Liver (tissue), 9 donors: ENCODE measurements around the gene RHBDD3. TPM values are rescaled to one million over a fixed set of nuclear protein-coding genes. Genes with fewer than 3 reads are reported as not detected.

Experiments
- DNase-seq: peaks from one replicate; pipeline ENCODE4 v3.0.0-alpha.2; 2017; ENCODE audit warnings: low spot score
- H3K27ac ChIP-seq, 2 donors: one replicate each; pipeline ENCODE4 v1.7.0; 2013; ENCODE audit warnings: inconsistent platforms in 2 of 2, low read length in 2 of 2, control low read depth in 1 of 2, low read depth in 1 of 2, mild to moderate bottlenecking in 1 of 2
- H3K27me3 ChIP-seq, 4 donors: one replicate each; pipeline versions ENCODE4 v1.6.1 to v1.7.0; 2013; ENCODE audit warnings: low read length in 3 of 4, inconsistent platforms in 1 of 4, mild to moderate bottlenecking in 1 of 4, moderate library complexity in 1 of 4; ENCODE audit not compliant: control insufficient read depth in 4 of 4, insufficient read depth in 4 of 4
- H3K36me3 ChIP-seq, 4 donors: one replicate each; pipeline versions ENCODE4 v1.6.1 to v1.7.0; 2013; ENCODE audit warnings: low read length in 3 of 4, mild to moderate bottlenecking in 3 of 4, low read depth in 1 of 4, moderate library complexity in 1 of 4; ENCODE audit not compliant: control insufficient read depth in 4 of 4, insufficient read depth in 3 of 4
- H3K4me1 ChIP-seq, 4 donors: one replicate each; pipeline versions ENCODE4 v1.6.1 to v1.7.0; 2013; ENCODE audit warnings: low read length in 3 of 4, mild to moderate bottlenecking in 3 of 4, moderate library complexity in 1 of 4; ENCODE audit not compliant: control insufficient read depth in 4 of 4, insufficient read depth in 4 of 4
- H3K4me3 ChIP-seq, 3 donors: one replicate each; pipeline versions ENCODE4 v1.6.1 to v1.7.0; 2013; ENCODE audit warnings: low read length in 3 of 3, control low read depth in 1 of 3, low read depth in 1 of 3, mild to moderate bottlenecking in 1 of 3
- H3K9ac ChIP-seq, 2 donors: one replicate each; pipeline ENCODE4 v1.7.0; 2013; ENCODE audit warnings: low read length in 2 of 2, mild to moderate bottlenecking in 2 of 2, moderate library complexity in 2 of 2, control low read depth in 1 of 2, low read depth in 1 of 2
- H3K9me3 ChIP-seq, 4 donors: one replicate each; pipeline versions ENCODE4 v1.6.1 to v1.7.0; 2013; ENCODE audit warnings: low read length in 3 of 4; ENCODE audit not compliant: control insufficient read depth in 4 of 4
- CTCF ChIP-seq: fragments of 150-350 bp; IDR thresholded peaks from 2 replicates; pipeline ENCODE4 v1.5.1; 2017; ENCODE audit warnings: improper control_type of control experiment, low read depth, low read length; ENCODE audit not compliant: missing input control
- EGR1 ChIP-seq, 2 donors: IDR thresholded peaks; 2 replicates each; pipeline ENCODE4 v1.6.1; 2016 to 2018; ENCODE audit warnings: antibody characterized with exemption in 2 of 2, low read depth in 2 of 2
- FOXA1 ChIP-seq: IDR thresholded peaks from 2 replicates; pipeline ENCODE4 v1.6.1; 2016; ENCODE audit warnings: antibody characterized with exemption
- FOXA2 ChIP-seq: IDR thresholded peaks from 2 replicates; pipeline ENCODE4 v1.6.1; 2016; ENCODE audit warnings: antibody characterized with exemption
- GABPA ChIP-seq, 2 donors: IDR thresholded peaks in 1 of 2; conservative IDR thresholded peaks in 1 of 2; 2 replicates each; pipeline ENCODE4 v1.6.1; 2016; ENCODE audit warnings: antibody characterized with exemption in 2 of 2, mild to moderate bottlenecking in 1 of 2, moderate library complexity in 1 of 2
- HNF4A ChIP-seq, 2 donors: conservative IDR thresholded peaks; 2 replicates each; pipeline ENCODE4 v1.6.1; 2016; ENCODE audit warnings: antibody characterized with exemption in 2 of 2, mild to moderate bottlenecking in 2 of 2
- HNF4G ChIP-seq: IDR thresholded peaks from 2 replicates; pipeline ENCODE4 v1.6.1; 2016; ENCODE audit warnings: antibody characterized with exemption
- JUND ChIP-seq, 2 donors: IDR thresholded peaks; 2 replicates each; pipeline ENCODE4 v1.6.1; 2016; ENCODE audit warnings: antibody characterized with exemption in 2 of 2
- NR2F2 ChIP-seq: IDR thresholded peaks from 2 replicates; pipeline ENCODE4 v1.6.1; 2016; ENCODE audit warnings: antibody characterized with exemption
- RAD21 ChIP-seq, 2 donors: IDR thresholded peaks; 2 replicates each; pipeline ENCODE4 v1.6.1; 2016; ENCODE audit warnings: antibody characterized with exemption in 2 of 2, mild to moderate bottlenecking in 2 of 2
- REST ChIP-seq: IDR thresholded peaks from 2 replicates; pipeline ENCODE4 v1.6.1; 2016; ENCODE audit warnings: antibody characterized with exemption, mild to moderate bottlenecking
- RXRA ChIP-seq, 2 donors: IDR thresholded peaks; 2 replicates each; pipeline ENCODE4 v1.6.1; 2017 to 2018; ENCODE audit warnings: antibody characterized with exemption in 2 of 2, mild to moderate bottlenecking in 1 of 2
- SP1 ChIP-seq: IDR thresholded peaks from 2 replicates; pipeline ENCODE4 v1.6.1; 2018; ENCODE audit warnings: antibody characterized with exemption, mild to moderate bottlenecking
- TAF1 ChIP-seq: conservative IDR thresholded peaks from 2 replicates; pipeline ENCODE4 v1.6.1; 2016; ENCODE audit warnings: antibody characterized with exemption, mild to moderate bottlenecking
- YY1 ChIP-seq: IDR thresholded peaks from 2 replicates; pipeline ENCODE4 v1.6.1; 2016; ENCODE audit warnings: antibody characterized with exemption, mild to moderate bottlenecking
- ZBTB33 ChIP-seq: IDR thresholded peaks from 2 replicates; pipeline ENCODE4 v1.6.1; 2016; ENCODE audit warnings: antibody characterized with exemption
- WGBS: extraction: QIAGEN DNeasy Blood & Tissue Kit; methylation state at CpG from one replicate; pipeline ENCODE4 v1.1.7; 2013; 5-methylcytosine and 5-hydroxymethylcytosine counted together
- polyA plus RNA-seq, 2 donors: library from polyadenylated mRNA; stranded (reverse) in 1 of 2; unstranded in 1 of 2; fragments of 200-250 nt in 1 of 2; fragments of >200 nt in 1 of 2; fragmentation: Nextera tagmentation in 1 of 2; extraction: Ambion mirVana in 1 of 2; gene quantifications; one replicate each; pipeline versions ENCODE4 v1.2.1 to v1.2.3, GENCODE V29; 2013 to 2015
- total RNA-seq, 2 donors: library from RNA; depleted of rRNA; stranded (reverse); fragments of >200 nt; gene quantifications; one replicate each; pipeline ENCODE4 v1.2.3, GENCODE V29; 2014
- donor health status: healthy.
- donor health status: healthy.
- donor health status: healthy.
- donor health status: healthy.
- donor health status: healthy.

The RHBDD3 gene
- total and polyA plus RNA-seq, 4 donors = 14.3 to 26.5 (median 18.3) TPM

GRCh38 chr22:29300467-29300806, 32.7 kb upstream of the RHBDD3 start:
- Histone ChIP-seq H3K27ac (no peak overlapping the region), H3K4me1 (peaks cover 4 to 22% (median 16%) of the 10 kb centered on the region in 4 donors), H3K27me3 (no peaks in the 10 kb centered on the region), H3K36me3 (peaks cover 17 to 52% (median 43%) of the 10 kb centered on the region in 4 donors), H3K4me3 (no peak overlapping the region), H3K9ac (no peak overlapping the region), H3K9me3 (no peaks in the 10 kb centered on the region)
- WGBS = 80% methylated on average over 4 of the region's 4 CpGs
- no peak for DNase-seq
- no peak for TF ChIP-seq RXRA (IDR thresholded peaks at IDR 0.05)

GRCh38 chr22:29299136-29299900, 31.5 kb upstream of the RHBDD3 start:
- no peak for DNase-seq

More at GRCh38 chr22:29299136-29299900, 31.5 kb upstream of the RHBDD3 start:
- 93% methylated on average over 19 of the region's 19 CpGs for WGBS
- no peak overlapping the region for H3K4me3 ChIP-seq
- H3K4me1 ChIP-seq = peaks cover 4 to 22% (median 16%) of the 10 kb centered on the region in 4 donors
- no peak overlapping the region for H3K9ac ChIP-seq
- no peaks in the 10 kb centered on the region for H3K9me3 ChIP-seq
- H3K27ac ChIP-seq = no peak overlapping the region
- H3K36me3 ChIP-seq = peaks cover 19 to 61% (median 53%) of the 10 kb centered on the region in 4 donors
- no peaks in the 10 kb centered on the region for H3K27me3 ChIP-seq
- TF ChIP-seq EGR1 (IDR thresholded peaks at IDR 0.05; ENCODE audit: low read depth in 2 of 2) (no peak), HNF4G (no peak), SP1 (no peak), HNF4A (conservative IDR thresholded peaks at IDR 0.05) (no peak), REST (no peak), JUND (IDR thresholded peaks at IDR 0.05) (no peak), RAD21 (IDR thresholded peaks at IDR 0.05) (no peak), YY1 (no peak), ZBTB33 (no peak), FOXA1 (no peak), TAF1 (no peak), NR2F2 (no peak), CTCF (no peak), FOXA2 (no peak), GABPA (IDR thresholded peaks at IDR 0.05 in 1 of 2, conservative IDR thresholded peaks at IDR 0.05 in 1 of 2) (no peak)
